LNCaP clone FGC (cell line): ENCODE measurements around the gene MAGEA2B.
A peak's percentile ranks its signal among the peaks of the same experiment; 100 is the strongest.
"Not testable (repeated sequence)": the region's sequence is repeated elsewhere in the genome, so short reads cannot be mapped to it uniquely, and the experiment has no call there.

Experiments
- DNase-seq: peaks from one replicate; pipeline ENCODE4 v3.0.0-alpha.2; 2011; ENCODE audit warnings: low read depth
- H3K4me3 ChIP-seq: 2 replicates; pipeline ENCODE4 v1.5.1; 2011; ENCODE audit warnings: mild to moderate bottlenecking, low read depth, low read length, control low read depth
- CTCF ChIP-seq: IDR thresholded peaks from 2 replicates; pipeline ENCODE4 v1.5.1; 2012; ENCODE audit warnings: mild to moderate bottlenecking; ENCODE audit not compliant: control insufficient read depth, insufficient read depth; ENCODE audit errors: extremely low read depth

Gene MAGEA2B

GRCh38 chrX:152733261-152733975 lies 19.0 kb downstream of the MAGEA2B start, which contains the start of the genes CSAG1 and MAGEA12:
Gene CSAG1 (minus strand): TSS chrX:152733721. CDS start chrX:152732460, 1,261 bp downstream.
Gene MAGEA12 (plus strand): TSS chrX:152733757. CDS start chrX:152736162, 2,405 bp downstream.
- peak; percentile 74 for DNase-seq
- peak within 1 kb of the TSS; percentile 91 for H3K4me3 ChIP-seq
- no peak for TF ChIP-seq CTCF

GRCh38 chrX:152734143-152734858 lies 19.9 kb downstream of the MAGEA2B start:
- peak overlapping the region; percentile 91 for H3K4me3 ChIP-seq
- DNase-seq, result not testable (repeated sequence)

- no peak for DNase-seq
- no peak for TF ChIP-seq CTCF
- peak overlapping the region; percentile 91 for H3K4me3 ChIP-seq
Measured at GRCh38 chrX:152735101-152735500, 20.7 kb downstream of the MAGEA2B start.

GRCh38 chrX:152735860-152736511 lies 21.6 kb downstream of the MAGEA2B start:
- no peak overlapping the region for H3K4me3 ChIP-seq
- no peak for DNase-seq
- no peak for TF ChIP-seq CTCF

GRCh38 chrX:152736528-152736927 lies 22.1 kb downstream of the MAGEA2B start:
- not testable (repeated sequence) for H3K4me3 ChIP-seq, DNase-seq

GRCh38 chrX:152738560-152738959 lies 24.1 kb downstream of the MAGEA2B start:
- TF ChIP-seq CTCF, result no peak
- DNase-seq, result no peak
- H3K4me3 ChIP-seq, result no peak overlapping the region

- H3K4me3 ChIP-seq, DNase-seq: not testable (repeated sequence)
Measured at GRCh38 chrX:152753686-152754650, 39.5 kb downstream of the MAGEA2B start, which contains the start of gene MAGEA2. Gene MAGEA2 (minus strand): TSS chrX:152753842. CDS start chrX:152751363, 2,479 bp downstream.

GRCh38 chrX:152754871-152755270 lies 40.4 kb downstream of the MAGEA2B start:
- H3K4me3 ChIP-seq, DNase-seq: not testable (repeated sequence)

- H3K4me3 ChIP-seq, DNase-seq: not testable (repeated sequence)
Measured at GRCh38 chrX:152758918-152759317, 44.5 kb downstream of the MAGEA2B start, which contains the start of gene CSAG3. Gene CSAG3 (plus strand): TSS chrX:152759218.

GRCh38 chrX:152759544-152759943 lies 45.1 kb downstream of the MAGEA2B start:
- H3K4me3 ChIP-seq, result not testable (repeated sequence)

GRCh38 chrX:152761582-152761981 lies 47.2 kb downstream of the MAGEA2B start:
- H3K4me3 ChIP-seq, DNase-seq: not testable (repeated sequence)

More at GRCh38 chrX:152759544-152759943, 45.1 kb downstream of the MAGEA2B start:
- DNase-seq, result not testable (repeated sequence)

GRCh38 chrX:152766562-152766961 lies 52.1 kb downstream of the MAGEA2B start:
- not testable (repeated sequence) for DNase-seq, H3K4me3 ChIP-seq
